ENCODE data around the gene ACSL6. TPM values are rescaled to one million over a fixed set of nuclear protein-coding genes. Genes with fewer than 3 reads are reported as not detected.

Gene ACSL6
- total RNA-seq, 2 donors from 2014 or later = 0.04 to 0.73 TPM

- Histone ChIP-seq H3K9ac (ENCODE audit: extremely low read depth, low read length, poor library complexity, severe bottlenecking) (no peak overlapping the region), H3K36me3 (ENCODE audit: control insufficient read depth, insufficient read depth, low read length) (no peaks in the 10 kb centered on the region), H3K27ac (ENCODE audit: low read depth, low read length) (no peak overlapping the region), H3K4me3 (ENCODE audit: low read length) (no peak overlapping the region), H3K27me3 (ENCODE audit: control insufficient read depth, insufficient read depth, low read length, poor library complexity, severe bottlenecking) (no peaks in the 10 kb centered on the region), H3K9me3 (ENCODE audit: control insufficient read depth, low read length) (no peaks in the 10 kb centered on the region), H3K4me1 (ENCODE audit: control insufficient read depth, insufficient read depth, low read length) (no peaks in the 10 kb centered on the region)
- H3K27ac Mint-ChIP-seq = no peak overlapping the region
- no peak overlapping the region for H3K4me3 Mint-ChIP-seq
- H3K9me3 Mint-ChIP-seq = no peaks in the 10 kb centered on the region
- H3K27me3 Mint-ChIP-seq (ENCODE audit: insufficient read depth) = no peaks in the 10 kb centered on the region
- no peak for TF ChIP-seq CTCF (conservative IDR thresholded peaks at IDR 0.05)
- no peak for DNase-seq
- WGBS, 2 experiments (ENCODE audit: insufficient coverage in 1 of 2, insufficient read length in 1 of 2) = 92 to 97% methylated on average over 6 to 14 of the region's 14 CpGs
- H3K36me3 Mint-ChIP-seq (ENCODE audit: low read depth) = no peaks in the 10 kb centered on the region
- no peaks in the 10 kb centered on the region for H3K4me1 Mint-ChIP-seq
Observed at GRCh38 chr5:132056610-132057497, 45.4 kb upstream of the ACSL6 start.

- Histone ChIP-seq H3K4me1 (ENCODE audit: control insufficient read depth, insufficient read depth, low read length) (no peaks in the 10 kb centered on the region), H3K9ac (ENCODE audit: extremely low read depth, low read length, poor library complexity, severe bottlenecking) (no peak overlapping the region), H3K9me3 (ENCODE audit: control insufficient read depth, low read length) (no peaks in the 10 kb centered on the region), H3K27ac (ENCODE audit: low read depth, low read length) (no peak overlapping the region), H3K36me3 (ENCODE audit: control insufficient read depth, insufficient read depth, low read length) (no peaks in the 10 kb centered on the region), H3K27me3 (ENCODE audit: control insufficient read depth, insufficient read depth, low read length, poor library complexity, severe bottlenecking) (no peaks in the 10 kb centered on the region), H3K4me3 (ENCODE audit: low read length) (no peak overlapping the region)
- no peak overlapping the region for H3K27ac Mint-ChIP-seq
- no peak overlapping the region for H3K4me3 Mint-ChIP-seq
- H3K27me3 Mint-ChIP-seq (ENCODE audit: insufficient read depth) = no peaks in the 10 kb centered on the region
- WGBS, 2 experiments (ENCODE audit: insufficient coverage in 1 of 2, insufficient read length in 1 of 2) = 83 to 89% methylated on average over 7 to 12 of the region's 12 CpGs
- TF ChIP-seq CTCF (conservative IDR thresholded peaks at IDR 0.05) = no peak
- H3K36me3 Mint-ChIP-seq (ENCODE audit: low read depth) = no peaks in the 10 kb centered on the region
- DNase-seq = no peak
- no peaks in the 10 kb centered on the region for H3K9me3 Mint-ChIP-seq
- no peaks in the 10 kb centered on the region for H3K4me1 Mint-ChIP-seq
Observed at GRCh38 chr5:132055808-132056609, 44.6 kb upstream of the ACSL6 start.

- Mint-ChIP-seq H3K36me3 (ENCODE audit: low read depth) (no peaks in the 10 kb centered on the region), H3K4me3 (no peak overlapping the region), H3K27me3 (ENCODE audit: insufficient read depth) (no peaks in the 10 kb centered on the region), H3K9me3 (no peaks in the 10 kb centered on the region), H3K27ac (no peak overlapping the region), H3K4me1 (no peaks in the 10 kb centered on the region)
- Histone ChIP-seq H3K4me1 (ENCODE audit: control insufficient read depth, insufficient read depth, low read length) (no peaks in the 10 kb centered on the region), H3K9ac (ENCODE audit: extremely low read depth, low read length, poor library complexity, severe bottlenecking) (no peak overlapping the region), H3K36me3 (ENCODE audit: control insufficient read depth, insufficient read depth, low read length) (no peaks in the 10 kb centered on the region), H3K4me3 (ENCODE audit: low read length) (no peak overlapping the region), H3K27ac (ENCODE audit: low read depth, low read length) (no peak overlapping the region), H3K27me3 (ENCODE audit: control insufficient read depth, insufficient read depth, low read length, poor library complexity, severe bottlenecking) (no peaks in the 10 kb centered on the region), H3K9me3 (ENCODE audit: control insufficient read depth, low read length) (no peaks in the 10 kb centered on the region)
- no peak for TF ChIP-seq CTCF (conservative IDR thresholded peaks at IDR 0.05)
- 94% methylated on average over 1 of the region's 1 CpG; no CpG with 5 or more reads in 1 of the 2 experiments for WGBS, 2 experiments (ENCODE audit: insufficient coverage in 1 of 2, insufficient read length in 1 of 2)
- no peak for DNase-seq
Observed at GRCh38 chr5:132055441-132055807, 44.0 kb upstream of the ACSL6 start.

Measured in endodermal cell (in vitro differentiated cells).